Esophagus squamous epithelium (tissue), 5 donors: ENCODE measurements around the gene SLC7A6. TPM values are rescaled to one million over a fixed set of nuclear protein-coding genes. Genes with fewer than 3 reads are reported as not detected.

Experiments
- DNase-seq: peaks from one replicate; lab custom pipeline; 2025; lab: John Stamatoyannopoulos, UW
- H3K27ac ChIP-seq, 4 donors: fragments of 200-600 bp; sonication (generic); one replicate each; pipeline ENCODE4 v1.5.1; 2016 to 2019; ENCODE audit warnings: mild to moderate bottlenecking in 1 of 4
- H3K27me3 ChIP-seq, 4 donors: fragments of 200-600 bp; sonication (generic); 1 replicate in 3 of 4; 2 replicates in 1 of 4; pipeline versions ENCODE4 v1.5.1 to v1.6.0; 2017 to 2021; ENCODE audit warnings: antibody characterized with exemption in 1 of 4
- H3K36me3 ChIP-seq, 3 donors: fragments of 200-600 bp; sonication (generic); one replicate each; pipeline ENCODE4 v1.5.1; 2016 to 2019
- H3K4me1 ChIP-seq, 3 donors: fragments of 200-600 bp; sonication (generic); one replicate each; pipeline ENCODE4 v1.5.1; 2017 to 2019
- H3K4me3 ChIP-seq, 4 donors: fragments of 200-600 bp; sonication (generic); 1 replicate in 3 of 4; 2 replicates in 1 of 4; pipeline ENCODE4 v1.5.1; 2016 to 2019; ENCODE audit warnings: mild to moderate bottlenecking in 2 of 4, moderate library complexity in 1 of 4
- H3K9me3 ChIP-seq, 3 donors: fragments of 200-600 bp; sonication (generic); one replicate each; pipeline ENCODE4 v1.5.1; 2016 to 2019
- CTCF ChIP-seq, 6 experiments: fragments of 450-650 bp in 4 of 6; fragments of 200-600 bp in 2 of 6; sonication (generic) in 2 of 6; IDR thresholded peaks; one replicate each; pipeline ENCODE4 v1.5.1; 2016 to 2019; ENCODE audit warnings: antibody characterized with exemption in 6 of 6, mild to moderate bottlenecking in 4 of 6, moderate library complexity in 4 of 6
- POLR2A ChIP-seq, 4 donors: fragments of 450-650 bp; IDR thresholded peaks; one replicate each; pipeline ENCODE4 v1.6.1; 2017; ENCODE audit warnings: antibody characterized with exemption in 4 of 4, mild to moderate bottlenecking in 4 of 4, moderate library complexity in 3 of 4
- WGBS, 2 donors: methylation state at CpG; one replicate each; pipeline ENCODE4 v1.1.5; 2018; 5-methylcytosine and 5-hydroxymethylcytosine counted together
- intact Hi-C: fragments of 100-400 bp; cut with DNase I; formaldehyde crosslinking; loops from one replicate; pipeline ENCODE4 v1.15.0; 2022
- total RNA-seq, 4 donors: library from RNA; depleted of rRNA; stranded (reverse); fragments of >200 nt; gene quantifications; one replicate each; pipeline ENCODE4 v1.1.0, GENCODE V29; 2016
- donor health status: DM: yes; HTN: yes; CAD: no.

SLC7A6 gene
- total RNA-seq, 4 donors from 2014 or later = 5.7 to 28.2 (median 7.9) TPM

DNA sequence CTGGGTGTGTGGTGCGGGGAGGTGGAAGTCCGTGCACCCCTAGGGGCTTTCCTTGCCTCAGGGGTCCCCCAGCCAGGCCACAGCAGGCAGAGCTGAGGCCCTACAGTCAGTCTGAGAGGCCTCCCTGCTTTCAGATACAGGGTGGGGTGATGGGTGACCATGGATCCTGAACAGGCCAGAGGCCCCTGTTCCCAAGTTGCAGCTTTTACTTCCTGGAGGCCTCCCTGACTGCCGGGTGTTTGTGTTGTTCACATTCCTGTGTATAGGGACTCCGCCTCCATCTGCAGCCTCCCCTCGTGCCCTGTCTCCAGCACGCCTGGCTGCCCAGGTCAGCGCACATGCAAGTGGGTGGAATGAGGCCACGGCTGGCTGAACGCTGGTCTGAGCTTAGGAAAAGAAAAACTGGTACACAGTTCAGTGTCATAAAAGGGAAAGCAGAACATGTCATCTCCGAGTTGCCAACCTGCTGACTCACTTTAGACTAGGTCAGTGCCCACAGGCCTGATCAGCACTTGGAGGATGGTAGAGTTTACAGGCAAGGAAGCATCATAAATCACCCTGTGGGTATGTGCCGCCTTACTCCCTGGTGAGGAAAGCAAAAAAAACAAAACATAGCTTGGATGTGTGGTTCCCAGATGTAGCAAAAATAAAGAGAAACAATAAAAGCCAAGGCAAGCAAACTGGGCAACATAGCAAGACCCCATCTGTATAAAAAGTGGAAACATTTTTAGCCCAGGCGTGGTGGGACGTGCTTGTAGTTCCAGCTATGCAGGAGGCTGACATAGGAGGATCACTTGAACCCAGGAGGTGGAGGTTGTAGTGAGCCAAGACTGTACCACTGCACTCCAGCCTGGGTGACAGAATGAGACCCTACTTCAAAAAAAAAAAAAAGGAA, 6.2 kb upstream of the SLC7A6 start:
- Histone ChIP-seq H3K4me3 (no peak overlapping the region), H3K4me1 (peaks cover 3 to 22% (median 8%) of the 10 kb centered on the region in 3 donors), H3K36me3 (peaks cover 6 to 76% (median 12%) of the 10 kb centered on the region in 3 donors), H3K9me3 (no peaks in the 10 kb centered on the region), H3K27me3 (no peaks in the 10 kb centered on the region), H3K27ac (peak overlapping the region; percentile 38 to 78 (median 50))
- 56 to 62% methylated on average over 7 of the region's 13 CpGs for WGBS, 2 donors
- intact Hi-C loops = loop anchor here (10.0 kb wide), 1 partner anchor 57 kb away; the partner anchor contains the start of genes PRMT7 and SLC7A6OS
- DNase-seq = no peak
- TF ChIP-seq CTCF (IDR thresholded peaks at IDR 0.05) = no peak
- no peak for TF ChIP-seq POLR2A (IDR thresholded peaks at IDR 0.05)

GRCh38 chr16:68259007-68259825, 5.1 kb upstream of the SLC7A6 start:
- H3K27ac ChIP-seq = no peak overlapping the region
- no peak for DNase-seq
- H3K9me3 ChIP-seq = no peaks in the 10 kb centered on the region
- no peaks in the 10 kb centered on the region for H3K27me3 ChIP-seq
- intact Hi-C loops = loop anchor here (10.0 kb wide), 1 partner anchor 56 kb away; the partner anchor contains the start of genes PRMT7 and SLC7A6OS
- peaks cover 6 to 66% (median 12%) of the 10 kb centered on the region in 3 donors for H3K36me3 ChIP-seq
- no peak overlapping the region for H3K4me3 ChIP-seq
- WGBS, 2 donors = 81 to 94% methylated on average over 3 to 9 of the region's 27 CpGs
- peaks cover 3 to 32% (median 13%) of the 10 kb centered on the region in 3 donors for H3K4me1 ChIP-seq
- TF ChIP-seq CTCF (IDR thresholded peaks at IDR 0.05) (no peak), POLR2A (IDR thresholded peaks at IDR 0.05) (no peak)

GRCh38 chr16:68263559-68264127, 683 bp upstream of the SLC7A6 start:
- Histone ChIP-seq H3K27me3 (no peaks in the 10 kb centered on the region), H3K27ac (peak overlapping the region; percentile 92 to 99 (median 94)), H3K36me3 (peaks cover 5 to 22% (median 6%) of the 10 kb centered on the region in 3 donors), H3K4me1 (peaks cover 15 to 50% (median 15%) of the 10 kb centered on the region in 3 donors), H3K4me3 (peak overlapping the region; percentile 71 to 95 (median 81)), H3K9me3 (no peaks in the 10 kb centered on the region)
- TF ChIP-seq POLR2A (IDR thresholded peaks at IDR 0.05) (no peak), CTCF (IDR thresholded peaks at IDR 0.05) (no peak)
- 43 to 66% methylated on average over 7 to 9 of the region's 11 CpGs for WGBS, 2 donors
- intact Hi-C loops = no loop called here
- no peak for DNase-seq

DNA sequence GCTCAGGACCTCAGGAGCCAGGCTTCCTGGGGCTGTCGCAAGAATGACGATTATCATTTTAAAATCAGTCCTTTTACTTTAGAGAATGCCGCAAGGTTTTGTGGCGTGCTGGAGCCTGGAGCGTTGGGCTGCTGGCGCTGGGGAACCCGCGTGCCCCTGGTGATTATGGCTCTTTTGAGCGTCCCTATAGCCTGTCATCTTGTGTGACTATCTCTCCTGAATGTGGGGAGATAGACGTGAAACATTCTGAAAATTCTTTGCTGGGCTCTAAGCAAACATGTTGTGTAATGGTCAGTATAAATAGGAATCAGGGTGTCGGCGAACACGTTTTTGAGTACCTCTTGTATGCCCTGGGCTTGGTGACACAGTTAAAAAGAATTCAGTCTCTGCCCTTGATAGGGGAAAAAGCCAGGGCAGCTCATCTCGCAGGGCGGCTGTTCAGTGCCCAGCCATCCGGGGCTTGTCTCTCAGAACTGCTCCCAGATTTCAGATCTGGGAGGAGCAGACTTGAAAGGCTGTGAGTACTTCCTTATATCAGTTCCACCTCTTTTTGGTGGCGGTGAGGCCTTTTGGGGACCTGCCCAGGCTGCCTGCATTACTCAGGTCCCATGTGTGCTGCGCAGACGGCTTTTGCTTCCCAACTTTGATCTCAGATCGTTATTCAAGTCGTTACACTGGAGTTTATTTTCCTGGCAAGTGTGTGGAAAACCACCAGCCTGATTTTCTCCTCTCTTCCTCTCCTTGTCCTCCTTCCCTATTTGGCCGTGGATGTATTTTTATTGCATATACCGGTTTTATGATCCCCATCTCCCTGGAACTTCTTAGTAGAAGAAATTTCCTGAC, 973 bp downstream of the SLC7A6 start:
- intact Hi-C loops = no loop called here
- no peaks in the 10 kb centered on the region for H3K9me3 ChIP-seq
- H3K4me1 ChIP-seq = peaks cover 15 to 55% (median 15%) of the 10 kb centered on the region in 3 donors
- H3K36me3 ChIP-seq = peaks cover 0 to 6% (median 2%) of the 10 kb centered on the region in 3 donors
- H3K27ac ChIP-seq = peak overlapping the region; percentile 92 to 99 (median 94)
- TF ChIP-seq CTCF (IDR thresholded peaks at IDR 0.05) (no peak), POLR2A (IDR thresholded peaks at IDR 0.05) (peak in 3 of 4 donors; percentile 34 to 53 (median 40))
- H3K4me3 ChIP-seq = peak overlapping the region; percentile 71 to 95 (median 81)
- DNase-seq = no peak
- no peaks in the 10 kb centered on the region for H3K27me3 ChIP-seq
- WGBS, 2 donors = 3 to 4% methylated on average over 22 of the region's 23 CpGs
